ENCODE results near the gene CYP27A1.
"Not testable (repeated sequence)": the region's sequence is repeated elsewhere in the genome, so short reads cannot be mapped to it uniquely, and the experiment has no call there.

CYP27A1 gene

GRCh38 chr2:218832081-218832480 is 50.1 kb downstream of the CYP27A1 start:
- DNase-seq (ENCODE audit: low spot score), result no peak

DNA sequence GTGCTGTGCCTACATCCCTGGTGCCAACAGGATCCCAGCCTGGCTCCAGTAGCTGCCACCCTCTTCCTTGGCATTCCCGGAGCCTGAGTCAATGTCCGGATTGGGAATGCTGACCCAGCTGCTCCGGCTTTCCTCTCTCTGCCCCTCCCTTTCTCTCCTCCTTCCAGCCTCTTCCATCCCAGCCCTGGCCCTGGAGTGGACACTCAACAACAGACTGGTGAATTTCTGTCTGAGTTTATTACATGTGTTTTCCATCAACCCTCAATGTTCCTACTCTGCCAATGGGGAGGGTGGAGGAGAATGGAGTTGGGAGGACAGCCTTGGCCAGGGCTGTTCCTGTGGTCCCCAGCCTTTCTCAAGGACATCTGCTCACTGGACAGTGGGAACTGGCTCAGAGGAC is 50.6 kb downstream of the CYP27A1 start:
- no peak for DNase-seq (ENCODE audit: low spot score)

DNA sequence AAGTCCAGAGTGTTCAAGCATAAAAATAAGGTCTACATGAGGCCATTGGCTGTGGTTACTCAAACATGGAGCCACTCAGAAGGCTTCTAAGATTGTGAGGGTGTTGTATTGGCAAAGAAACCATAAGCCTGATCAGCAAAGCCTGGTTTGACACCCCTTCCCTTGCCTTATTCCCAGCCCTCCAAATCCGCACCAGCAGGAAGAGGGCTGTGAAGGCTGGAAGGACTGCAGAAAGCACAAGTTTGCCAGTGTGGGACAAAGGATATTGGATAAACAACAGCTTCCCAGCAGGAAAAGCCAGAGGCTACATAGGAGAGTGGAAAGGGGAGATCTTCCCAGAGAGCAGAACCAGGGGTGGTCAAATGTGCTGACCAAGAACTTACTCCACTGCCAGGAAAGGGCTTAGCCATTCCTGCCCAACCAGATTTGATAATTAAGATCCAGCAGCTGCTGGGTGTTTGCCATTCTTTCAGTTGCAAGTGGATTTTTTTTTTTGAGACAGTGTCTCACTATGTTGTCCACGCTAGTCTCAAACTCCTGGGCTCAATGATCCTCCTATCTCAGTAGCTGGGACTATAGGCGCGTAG is 51.2 kb downstream of the CYP27A1 start:
- no peak for DNase-seq (ENCODE audit: low spot score)

GRCh38 chr2:218834685-218835084 is 52.7 kb downstream of the CYP27A1 start:
- no peak for DNase-seq (ENCODE audit: low spot score)

DNA sequence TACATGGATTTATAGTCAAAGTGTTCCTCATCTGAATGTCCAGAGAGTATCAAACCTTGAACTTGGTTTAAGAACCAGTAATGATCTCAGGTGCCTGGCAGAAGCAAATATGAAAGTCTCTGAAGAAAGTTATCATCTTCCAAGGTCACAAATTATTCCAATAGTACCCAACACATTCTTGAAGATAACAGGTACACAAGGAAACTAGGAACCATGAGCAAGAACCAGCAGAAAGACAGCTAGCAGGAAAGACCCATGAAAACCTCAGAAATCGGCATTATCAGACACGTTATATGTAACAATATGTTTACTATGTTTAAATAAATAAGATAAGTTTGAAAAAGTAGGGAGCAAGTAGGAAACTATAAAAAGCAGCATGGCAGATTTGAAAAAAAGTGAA is 55.5 kb downstream of the CYP27A1 start:
- no peak for DNase-seq (ENCODE audit: low spot score)

GRCh38 chr2:218839430-218839829 is 57.5 kb downstream of the CYP27A1 start:
- DNase-seq (ENCODE audit: low spot score), result no peak

- no peak for DNase-seq (ENCODE audit: low spot score)
Measured at GRCh38 chr2:218839888-218840287, 57.9 kb downstream of the CYP27A1 start.

DNA sequence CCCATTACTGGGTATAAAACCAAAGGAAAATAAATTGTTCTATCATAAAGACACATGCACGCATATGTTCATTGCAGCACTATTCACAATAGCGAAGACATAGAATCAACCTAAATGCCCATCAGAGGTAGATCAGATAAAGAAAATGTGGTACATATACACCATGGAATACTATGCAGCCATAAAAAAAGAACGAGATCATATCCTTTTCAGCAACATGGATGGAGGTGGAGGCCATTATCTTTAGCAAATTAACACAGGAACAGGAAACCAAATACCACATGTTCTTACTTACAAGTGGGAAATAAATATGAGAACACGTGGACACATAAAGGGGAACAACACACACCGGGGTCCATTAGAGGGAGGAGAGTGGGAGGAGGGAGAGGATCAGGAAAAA is 62.4 kb downstream of the CYP27A1 start:
- not testable (repeated sequence) for DNase-seq (ENCODE audit: low spot score)

- not testable (repeated sequence) for DNase-seq (ENCODE audit: low spot score)
Measured at GRCh38 chr2:218846963-218847362, 65.0 kb downstream of the CYP27A1 start.

DNA sequence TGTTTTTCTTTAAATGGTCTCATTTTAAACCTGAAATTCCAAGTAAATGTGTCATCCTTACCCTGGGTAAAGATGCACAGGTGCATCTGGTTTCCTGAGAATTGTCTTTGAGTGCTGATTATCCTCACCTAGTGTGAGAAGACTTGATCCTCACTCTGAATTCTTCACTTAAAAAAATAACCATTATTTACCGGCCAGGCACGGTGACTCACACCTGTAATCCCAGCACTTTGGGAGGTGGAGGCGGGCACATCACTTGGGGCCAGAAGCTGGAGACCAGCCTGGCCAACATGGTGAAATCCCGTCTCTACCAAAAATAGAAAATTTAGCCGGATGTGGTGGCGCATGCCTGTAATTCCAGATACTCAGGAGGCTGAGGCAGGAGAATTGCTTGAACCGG is 67.8 kb downstream of the CYP27A1 start:
- DNase-seq (ENCODE audit: low spot score), result no peak

DNA sequence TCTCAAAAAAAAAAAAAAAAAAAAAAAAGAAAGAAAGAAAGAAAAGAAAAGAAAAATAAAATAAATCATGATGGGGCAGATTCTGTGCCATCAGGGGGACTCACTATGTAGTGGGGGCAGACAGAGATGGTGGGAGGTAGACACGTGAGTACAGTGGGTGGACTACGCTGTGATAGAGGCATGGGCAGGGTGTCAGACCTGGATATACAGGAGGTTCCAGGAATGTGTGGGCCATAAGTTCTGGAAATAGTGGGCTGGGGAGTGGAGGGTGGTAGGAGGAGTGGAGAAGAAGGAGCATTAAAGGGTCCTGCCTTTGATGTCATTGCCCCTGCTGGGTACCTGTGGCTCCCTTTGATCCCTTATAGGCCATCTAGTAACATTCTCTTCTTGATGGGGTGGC is 68.8 kb downstream of the CYP27A1 start:
- DNase-seq (ENCODE audit: low spot score), result no peak

- DNase-seq (ENCODE audit: low spot score), result no peak
Measured at GRCh38 chr2:218851286-218851685, 69.3 kb downstream of the CYP27A1 start.

- peak; percentile 39 for DNase-seq (ENCODE audit: low spot score)
Measured at GRCh38 chr2:218852911-218853667, 71.1 kb downstream of the CYP27A1 start.

DNA sequence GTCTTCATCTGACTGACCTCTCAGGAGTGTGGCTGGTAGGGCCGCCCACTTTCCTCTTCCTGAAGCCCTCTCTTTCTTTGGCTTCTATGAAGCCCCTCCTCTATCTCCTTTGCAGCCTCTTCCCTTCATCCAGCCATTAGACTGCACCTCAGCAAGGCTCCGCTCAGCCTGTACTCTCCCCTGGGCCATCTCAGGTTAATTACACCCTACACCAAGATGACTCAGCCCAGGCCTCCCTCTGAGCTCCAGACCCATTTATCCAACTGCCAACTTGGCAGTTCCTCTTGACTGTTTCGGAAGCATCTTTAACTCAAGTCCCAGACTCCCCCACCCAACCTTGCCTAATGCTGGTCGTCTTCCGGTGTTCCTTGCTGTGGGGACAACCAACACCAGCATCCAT is 71.8 kb downstream of the CYP27A1 start:
- no peak for DNase-seq (ENCODE audit: low spot score)

DNA sequence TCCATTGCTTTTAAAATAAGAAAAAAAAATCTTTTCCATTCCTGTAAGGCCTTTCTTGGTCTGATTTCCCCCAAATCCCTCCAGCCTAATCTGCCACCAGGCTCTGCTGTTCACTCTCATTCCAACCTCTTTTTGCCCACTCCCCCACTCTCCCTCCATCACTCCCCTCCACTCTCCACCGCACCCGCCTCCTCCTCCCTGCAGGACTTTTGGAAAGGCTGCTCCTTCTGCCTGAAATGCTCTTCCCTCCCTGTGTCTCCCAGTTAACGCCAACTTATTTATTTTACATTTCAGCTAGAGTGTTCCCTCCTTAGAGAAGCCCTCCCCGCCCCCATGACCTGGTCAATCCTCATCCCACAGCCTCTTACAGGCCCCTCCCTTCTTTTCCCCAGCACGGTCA is 72.9 kb downstream of the CYP27A1 start:
- no peak for DNase-seq (ENCODE audit: low spot score)

DNA sequence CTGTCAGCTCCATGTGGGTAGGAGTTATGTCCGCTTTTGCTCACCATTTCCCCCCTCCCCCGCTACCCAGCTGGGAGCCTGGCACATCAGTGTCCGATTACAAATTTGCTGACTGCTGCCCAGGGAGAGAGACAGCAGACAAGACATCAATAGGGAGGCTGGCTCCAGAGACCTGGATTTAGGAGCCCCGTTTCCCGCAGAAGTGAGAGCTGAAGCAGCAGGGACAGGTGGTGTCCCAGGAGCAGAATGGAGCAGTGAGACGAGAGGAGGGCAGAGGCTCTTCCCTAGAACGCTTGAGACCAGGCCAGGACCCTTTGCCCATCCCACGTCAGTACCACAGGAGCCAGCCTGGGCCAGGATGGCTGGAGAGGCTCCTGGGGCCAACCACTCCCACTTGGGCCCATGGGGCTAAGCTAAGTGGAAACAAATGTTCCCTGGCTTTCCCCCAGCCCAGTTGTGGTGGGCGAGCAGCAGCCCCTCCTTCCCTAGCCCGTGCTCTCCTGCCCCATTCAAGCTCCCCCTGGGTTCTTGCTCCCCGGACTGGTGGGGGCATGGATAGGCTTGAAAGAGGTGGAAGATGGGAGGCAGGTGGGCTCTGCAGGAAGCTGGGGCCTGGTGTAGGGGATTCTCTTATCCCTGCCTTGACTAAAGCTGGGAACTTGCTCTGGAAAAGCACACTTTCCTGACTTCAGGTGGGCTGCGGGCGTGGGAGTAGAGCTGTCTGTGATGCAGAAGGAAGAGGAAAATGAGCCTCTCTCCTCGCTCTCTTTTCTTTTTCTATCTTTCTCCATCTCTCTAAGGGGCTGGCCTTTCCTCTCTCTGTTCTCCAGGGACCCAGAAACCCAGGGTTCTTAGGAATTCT is 73.6 kb downstream of the CYP27A1 start:
- no peak for DNase-seq (ENCODE audit: low spot score)

DNA sequence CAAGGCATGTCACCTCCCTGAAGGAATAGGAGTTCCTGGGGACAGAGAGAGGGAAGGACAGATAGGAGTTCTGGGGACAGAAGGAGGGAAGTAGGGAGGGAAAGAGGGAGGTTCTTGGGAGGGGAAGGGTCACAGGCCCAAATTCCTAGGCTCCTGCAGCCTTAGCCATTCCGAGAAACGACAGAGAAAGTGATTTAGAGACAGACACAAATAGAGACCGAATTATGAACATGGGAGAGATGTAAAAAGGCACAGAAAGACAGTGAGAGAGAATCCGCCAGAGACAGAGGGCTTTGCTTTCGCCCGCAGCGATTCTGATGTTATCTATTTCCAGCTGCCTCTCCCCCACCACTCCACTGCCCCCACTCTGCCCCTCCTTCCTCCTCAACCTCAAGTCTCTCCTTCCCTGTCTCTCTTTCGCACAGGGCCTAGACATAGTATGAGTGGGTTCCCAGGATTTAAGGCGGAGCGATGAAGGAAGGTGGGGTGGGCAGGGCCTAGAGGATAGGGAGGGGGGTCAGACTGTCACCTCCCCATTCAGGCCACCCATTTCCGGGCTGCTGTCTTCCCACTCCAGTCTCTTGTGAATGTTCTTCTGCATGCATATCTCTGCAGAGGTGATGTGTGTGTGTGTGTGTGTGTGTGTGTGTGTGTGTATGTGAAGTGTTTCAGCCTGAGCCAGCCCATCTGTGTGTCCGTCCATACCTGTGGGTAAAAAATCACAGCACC is 74.4 kb downstream of the CYP27A1 start:
- no peak for DNase-seq (ENCODE audit: low spot score)

DNA sequence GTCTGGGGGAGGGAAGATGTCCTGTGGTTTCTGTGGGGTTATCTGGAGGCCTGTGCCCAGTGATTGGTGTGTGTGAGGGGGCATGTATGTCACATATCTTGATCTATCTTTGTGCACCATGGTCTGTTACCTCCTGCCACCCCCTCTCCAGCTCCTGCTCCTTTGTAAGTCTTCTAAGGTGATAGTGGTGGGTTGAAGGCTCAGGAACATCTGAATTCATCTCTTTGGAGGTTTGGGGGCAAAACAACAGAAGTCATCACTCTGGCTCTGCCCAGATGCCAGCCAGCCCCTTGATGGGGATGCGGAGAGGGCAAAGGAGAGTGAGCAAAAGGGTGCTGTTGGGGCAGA is 74.9 kb downstream of the CYP27A1 start:
- no peak for DNase-seq (ENCODE audit: low spot score)

GRCh38 chr2:218857371-218858137 is 75.6 kb downstream of the CYP27A1 start:
- no peak for DNase-seq (ENCODE audit: low spot score)

GRCh38 chr2:218858138-218858445 is 76.1 kb downstream of the CYP27A1 start:
- no peak for DNase-seq (ENCODE audit: low spot score)

GRCh38 chr2:218858671-218859555 is 77.0 kb downstream of the CYP27A1 start:
- DNase-seq (ENCODE audit: low spot score), result no peak

Measured in pons (tissue), 1 donor.